Measurements from ENCODE around the gene APLP2.
"Not testable (repeated sequence)": the region's sequence is repeated elsewhere in the genome, so short reads cannot be mapped to it uniquely, and the experiment has no call there.

The APLP2 gene

GRCh38 chr11:130175898-130176297, 106.2 kb downstream of the APLP2 start:
- no peak for DNase-seq

GRCh38 chr11:130177782-130178181, 108.1 kb downstream of the APLP2 start:
- DNase-seq, result no peak

- DNase-seq, result no peak
Observed at GRCh38 chr11:130178441-130179339, 109.0 kb downstream of the APLP2 start.

- DNase-seq, result no peak
Observed at GRCh38 chr11:130179396-130180306, 110.0 kb downstream of the APLP2 start.

- DNase-seq, result no peak
Observed at GRCh38 chr11:130180491-130180890, 110.8 kb downstream of the APLP2 start.

- no peak for DNase-seq
Observed at GRCh38 chr11:130180896-130181294, 111.2 kb downstream of the APLP2 start.

- peak; percentile 76 for DNase-seq
Observed at GRCh38 chr11:130181295-130182272, 111.9 kb downstream of the APLP2 start.

- no peak for DNase-seq
Observed at GRCh38 chr11:130183878-130184610, 114.3 kb downstream of the APLP2 start.

- DNase-seq, result no peak
Observed at GRCh38 chr11:130187096-130187495, 117.4 kb downstream of the APLP2 start.

GRCh38 chr11:130188047-130188446, 118.4 kb downstream of the APLP2 start:
- DNase-seq, result no peak

- DNase-seq, result no peak
Observed at GRCh38 chr11:130188585-130189347, 119.1 kb downstream of the APLP2 start.

- no peak for DNase-seq
Observed at GRCh38 chr11:130189492-130190210, 120.0 kb downstream of the APLP2 start.

- DNase-seq, result no peak
Observed at GRCh38 chr11:130190371-130190881, 120.7 kb downstream of the APLP2 start.

GRCh38 chr11:130191896-130192295, 122.2 kb downstream of the APLP2 start:
- DNase-seq, result no peak

GRCh38 chr11:130192845-130193267, 123.2 kb downstream of the APLP2 start:
- no peak for DNase-seq

GRCh38 chr11:130193551-130193950, 123.9 kb downstream of the APLP2 start:
- not testable (repeated sequence) for DNase-seq
